Measurements from ENCODE around the gene EPHB4. TPM values are rescaled to one million over a fixed set of nuclear protein-coding genes. Genes with fewer than 3 reads are reported as not detected.
"Not testable (repeated sequence)": the region's sequence is repeated elsewhere in the genome, so short reads cannot be mapped to it uniquely, and the experiment has no call there.

The EPHB4 gene
- total and polyA plus RNA-seq, 9 donors, result 39.0 to 74.9 (median 55.5) TPM

DNA sequence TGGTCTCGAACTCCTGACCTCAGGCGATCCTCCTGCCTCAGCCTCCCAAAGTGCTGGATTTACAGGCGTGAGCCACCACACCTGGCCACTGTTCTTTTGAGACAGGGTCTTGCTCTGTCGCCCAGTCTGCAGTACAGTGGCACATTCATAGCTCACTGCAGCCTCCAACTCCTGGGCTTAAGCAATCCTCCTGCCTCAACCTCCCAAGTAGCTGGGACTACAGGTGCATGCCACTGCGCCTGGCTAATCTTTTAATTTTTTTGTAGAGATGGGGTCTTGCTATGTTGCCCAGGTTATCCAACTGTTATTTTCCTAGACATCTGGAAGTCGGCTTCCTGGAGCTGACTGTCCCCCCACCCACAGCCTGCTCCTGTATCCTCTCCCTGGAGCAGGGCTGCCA is 20.4 kb downstream of the EPHB4 start:
- WGBS (ENCODE audit: insufficient coverage), result 98% methylated on average over 4 of the region's 6 CpGs
- not testable (repeated sequence) for DNase-seq; H3K9me3 ChIP-seq (replicated peaks; ENCODE audit: control insufficient read depth, low read depth, low read length); H3K27me3 ChIP-seq (ENCODE audit: control insufficient read depth, insufficient read depth, low read length); H3K27ac ChIP-seq (ENCODE audit: low read length); H3K4me3 ChIP-seq (ENCODE audit: low read length)
- Histone ChIP-seq H3K36me3 (ENCODE audit: control insufficient read depth, insufficient read depth, low read length) (peaks cover 81% of the 10 kb centered on the region), H3K4me1 (ENCODE audit: control insufficient read depth, insufficient read depth, low read length) (peaks cover 21% of the 10 kb centered on the region)

DNA sequence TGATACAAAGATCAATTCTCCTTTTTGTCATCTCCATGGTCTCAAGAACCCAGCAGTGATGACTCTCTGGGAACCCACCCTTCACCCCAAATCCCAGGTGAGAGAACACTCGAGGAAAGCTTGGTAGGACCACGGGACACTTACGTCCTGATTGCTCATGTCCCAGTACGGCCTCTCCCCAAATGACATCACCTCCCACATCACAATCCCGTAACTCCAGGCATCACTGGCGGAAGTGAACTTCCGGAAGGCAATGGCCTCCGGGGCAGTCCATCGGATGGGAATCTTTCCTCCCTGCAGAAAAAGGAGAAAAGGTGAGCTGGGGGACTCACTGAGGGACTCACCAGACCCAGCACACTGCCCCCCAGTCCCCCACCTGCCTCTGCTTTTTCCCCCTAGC is 21.0 kb downstream of the EPHB4 start:
- 79% methylated on average over 4 of the region's 9 CpGs for WGBS (ENCODE audit: insufficient coverage)
- Histone ChIP-seq H3K27me3 (ENCODE audit: control insufficient read depth, insufficient read depth, low read length) (no peaks in the 10 kb centered on the region), H3K4me1 (ENCODE audit: control insufficient read depth, insufficient read depth, low read length) (peaks cover 24% of the 10 kb centered on the region), H3K4me3 (ENCODE audit: low read length) (no peak overlapping the region), H3K36me3 (ENCODE audit: control insufficient read depth, insufficient read depth, low read length) (peaks cover 79% of the 10 kb centered on the region), H3K9me3 (replicated peaks; ENCODE audit: control insufficient read depth, low read depth, low read length) (no peaks in the 10 kb centered on the region), H3K27ac (ENCODE audit: low read length) (no peak overlapping the region)
- DNase-seq, result no peak

DNA sequence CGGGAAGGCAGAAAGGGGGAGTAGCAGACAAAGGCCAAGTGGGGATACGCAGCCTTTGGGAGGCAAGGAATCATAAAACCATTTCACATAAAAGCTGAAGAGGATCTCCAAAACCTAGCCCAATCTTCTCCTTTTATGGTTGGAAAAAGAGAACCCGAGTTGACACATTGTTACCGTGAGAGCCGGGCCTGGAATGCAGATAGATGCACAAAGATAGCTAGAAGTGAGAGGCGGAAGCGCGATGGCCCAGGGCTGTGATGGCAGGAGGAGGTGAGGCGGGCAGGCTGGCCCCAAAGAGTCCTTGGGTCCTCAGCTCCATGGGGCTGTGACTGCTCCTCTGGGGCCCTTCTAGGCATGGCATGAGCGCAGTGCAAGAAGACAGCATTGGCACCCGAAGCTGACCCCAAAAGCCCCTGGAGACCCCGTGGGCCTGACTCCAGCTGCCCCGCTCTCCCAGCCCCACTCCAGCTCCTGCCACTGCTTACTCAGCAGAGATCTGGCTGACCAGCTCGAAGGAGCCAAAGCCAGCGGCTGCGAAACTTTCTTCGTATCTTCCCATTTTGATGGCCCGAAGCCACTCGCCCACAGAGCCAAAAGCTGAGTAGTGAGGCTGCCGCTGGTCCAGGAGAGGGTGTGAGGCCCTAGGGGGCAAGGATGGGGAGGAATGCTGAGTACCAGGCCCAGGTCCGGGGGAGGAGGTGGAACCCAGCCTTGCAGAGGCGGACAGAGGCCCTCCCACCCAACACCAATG is 22.5 kb downstream of the EPHB4 start:
- 88% methylated on average over 17 of the region's 22 CpGs for WGBS (ENCODE audit: insufficient coverage)
- DNase-seq, result no peak
- H3K4me1 ChIP-seq (ENCODE audit: control insufficient read depth, insufficient read depth, low read length), result peaks cover 25% of the 10 kb centered on the region
- H3K27ac ChIP-seq (ENCODE audit: low read length), result no peak overlapping the region
- H3K27me3 ChIP-seq (ENCODE audit: control insufficient read depth, insufficient read depth, low read length), result no peaks in the 10 kb centered on the region
- peaks cover 67% of the 10 kb centered on the region for H3K36me3 ChIP-seq (ENCODE audit: control insufficient read depth, insufficient read depth, low read length)
- H3K9me3 ChIP-seq (replicated peaks; ENCODE audit: control insufficient read depth, low read depth, low read length), result no peaks in the 10 kb centered on the region
- H3K4me3 ChIP-seq (ENCODE audit: low read length), result no peak overlapping the region

DNA sequence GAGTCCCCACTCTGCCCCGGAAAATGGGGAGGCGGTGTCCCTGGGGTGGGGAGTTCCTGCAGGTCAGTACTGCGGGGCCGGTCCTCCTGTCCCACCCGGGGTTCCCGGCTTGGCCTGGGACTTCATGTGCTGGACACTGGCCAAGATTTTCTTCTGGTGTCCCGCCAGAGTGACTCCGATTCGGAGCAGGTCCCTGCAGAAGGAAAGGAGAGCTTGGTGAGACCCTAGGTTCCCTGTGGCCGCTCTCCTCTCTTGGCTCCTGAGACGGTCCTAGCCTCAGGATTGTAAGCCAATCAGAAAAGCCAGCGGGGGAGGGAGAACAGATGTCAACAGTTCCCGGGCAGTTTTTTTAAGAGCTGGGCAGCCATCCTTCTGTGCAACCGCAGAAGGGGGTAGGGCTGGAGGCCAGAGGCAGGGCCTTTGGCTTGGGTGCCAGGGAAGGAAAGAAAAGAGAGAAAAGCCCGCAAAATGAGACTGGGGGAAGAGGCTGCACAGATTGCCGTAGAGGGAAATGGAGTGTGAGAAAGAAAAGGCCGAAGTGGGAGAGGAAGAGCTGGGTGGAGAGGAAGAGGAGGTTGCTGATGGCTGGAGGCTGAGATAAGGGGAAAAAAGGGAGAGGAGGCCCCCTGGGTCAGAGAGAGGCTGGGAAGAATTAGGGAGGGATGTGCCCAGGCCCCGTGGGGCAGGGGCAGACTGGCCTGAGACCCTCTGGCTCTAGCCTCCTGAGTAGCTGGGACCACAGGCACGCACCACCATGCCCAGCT is 23.7 kb downstream of the EPHB4 start:
- peaks cover 55% of the 10 kb centered on the region for H3K36me3 ChIP-seq (ENCODE audit: control insufficient read depth, insufficient read depth, low read length)
- peaks cover 31% of the 10 kb centered on the region for H3K4me1 ChIP-seq (ENCODE audit: control insufficient read depth, insufficient read depth, low read length)
- no peaks in the 10 kb centered on the region for H3K27me3 ChIP-seq (ENCODE audit: control insufficient read depth, insufficient read depth, low read length)
- H3K4me3 ChIP-seq (ENCODE audit: low read length), result no peak overlapping the region
- peak overlapping the region; percentile 42 for H3K27ac ChIP-seq (ENCODE audit: low read length)
- WGBS (ENCODE audit: insufficient coverage), result 11% methylated on average over 15 of the region's 19 CpGs
- H3K9me3 ChIP-seq (replicated peaks; ENCODE audit: control insufficient read depth, low read depth, low read length), result no peaks in the 10 kb centered on the region
- DNase-seq, result peak; percentile 92

DNA sequence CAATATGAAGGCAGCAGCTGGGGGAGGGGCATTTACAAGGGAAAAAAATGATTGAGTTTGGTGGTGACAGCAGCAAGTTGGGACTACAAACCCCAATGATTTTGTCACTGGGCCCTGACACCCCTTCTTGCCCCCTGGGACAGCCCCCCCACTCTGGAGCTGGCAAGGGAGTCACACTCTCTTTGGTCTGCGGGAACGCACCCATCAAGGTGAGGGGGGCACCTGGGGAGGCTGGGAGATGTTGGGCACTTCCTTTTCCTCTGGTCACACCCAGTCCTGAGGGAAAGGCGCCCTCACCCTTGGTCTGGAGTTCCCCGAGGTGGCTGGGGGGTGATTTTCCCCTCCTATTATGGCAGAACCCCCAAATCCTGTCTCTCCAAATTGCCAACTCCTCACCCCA is 24.4 kb downstream of the EPHB4 start:
- no CpG with 5 or more reads among the region's 4 CpGs for WGBS (ENCODE audit: insufficient coverage)
- Histone ChIP-seq H3K36me3 (ENCODE audit: control insufficient read depth, insufficient read depth, low read length) (peaks cover 49% of the 10 kb centered on the region), H3K27ac (ENCODE audit: low read length) (peak overlapping the region; percentile 51), H3K4me3 (ENCODE audit: low read length) (no peak overlapping the region), H3K9me3 (replicated peaks; ENCODE audit: control insufficient read depth, low read depth, low read length) (no peaks in the 10 kb centered on the region), H3K4me1 (ENCODE audit: control insufficient read depth, insufficient read depth, low read length) (peaks cover 31% of the 10 kb centered on the region), H3K27me3 (ENCODE audit: control insufficient read depth, insufficient read depth, low read length) (no peaks in the 10 kb centered on the region)
- no peak for DNase-seq

DNA sequence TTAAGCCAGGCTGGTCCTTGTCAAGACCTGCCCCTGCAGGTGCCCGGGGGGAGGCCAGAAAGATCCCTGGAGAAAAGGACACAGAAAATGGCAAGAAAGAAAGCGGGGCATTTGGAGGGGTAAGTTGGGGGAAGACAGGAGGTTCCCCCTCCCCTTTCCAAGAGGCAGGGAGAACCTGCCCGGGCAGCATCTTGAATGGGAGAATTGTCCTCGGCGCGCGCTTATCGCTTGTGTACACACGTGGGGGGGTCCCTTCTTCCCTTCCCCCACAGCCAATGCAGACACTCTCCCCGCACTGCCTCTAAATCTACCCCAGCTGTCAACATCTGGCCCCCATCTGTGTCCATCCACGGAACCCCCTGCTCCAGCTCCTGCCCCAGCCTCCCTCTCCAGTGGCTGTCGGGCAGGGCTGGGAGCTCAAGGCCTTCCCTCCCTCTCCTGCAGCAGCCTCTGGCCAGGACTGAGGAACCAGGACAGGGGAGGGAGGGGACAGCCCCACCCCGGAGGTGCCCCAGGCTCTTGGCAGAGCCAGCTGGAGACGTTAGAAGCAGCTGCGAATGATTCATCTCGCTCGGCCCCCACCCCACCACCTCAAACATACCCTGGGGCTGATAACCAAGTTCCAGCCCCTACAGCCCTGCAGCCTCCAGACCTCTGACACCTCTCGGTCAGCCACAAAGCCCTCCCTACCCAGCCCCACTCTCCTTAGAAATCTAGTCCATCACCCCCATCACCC is 25.3 kb downstream of the EPHB4 start:
- peak; percentile 69 for DNase-seq
- Histone ChIP-seq H3K9me3 (replicated peaks; ENCODE audit: control insufficient read depth, low read depth, low read length) (no peaks in the 10 kb centered on the region), H3K36me3 (ENCODE audit: control insufficient read depth, insufficient read depth, low read length) (peaks cover 39% of the 10 kb centered on the region), H3K4me3 (ENCODE audit: low read length) (no peak overlapping the region), H3K4me1 (ENCODE audit: control insufficient read depth, insufficient read depth, low read length) (peaks cover 31% of the 10 kb centered on the region), H3K27ac (ENCODE audit: low read length) (peak overlapping the region; percentile 51), H3K27me3 (ENCODE audit: control insufficient read depth, insufficient read depth, low read length) (no peaks in the 10 kb centered on the region)
- WGBS (ENCODE audit: insufficient coverage), result 13% methylated on average over 14 of the region's 18 CpGs

DNA sequence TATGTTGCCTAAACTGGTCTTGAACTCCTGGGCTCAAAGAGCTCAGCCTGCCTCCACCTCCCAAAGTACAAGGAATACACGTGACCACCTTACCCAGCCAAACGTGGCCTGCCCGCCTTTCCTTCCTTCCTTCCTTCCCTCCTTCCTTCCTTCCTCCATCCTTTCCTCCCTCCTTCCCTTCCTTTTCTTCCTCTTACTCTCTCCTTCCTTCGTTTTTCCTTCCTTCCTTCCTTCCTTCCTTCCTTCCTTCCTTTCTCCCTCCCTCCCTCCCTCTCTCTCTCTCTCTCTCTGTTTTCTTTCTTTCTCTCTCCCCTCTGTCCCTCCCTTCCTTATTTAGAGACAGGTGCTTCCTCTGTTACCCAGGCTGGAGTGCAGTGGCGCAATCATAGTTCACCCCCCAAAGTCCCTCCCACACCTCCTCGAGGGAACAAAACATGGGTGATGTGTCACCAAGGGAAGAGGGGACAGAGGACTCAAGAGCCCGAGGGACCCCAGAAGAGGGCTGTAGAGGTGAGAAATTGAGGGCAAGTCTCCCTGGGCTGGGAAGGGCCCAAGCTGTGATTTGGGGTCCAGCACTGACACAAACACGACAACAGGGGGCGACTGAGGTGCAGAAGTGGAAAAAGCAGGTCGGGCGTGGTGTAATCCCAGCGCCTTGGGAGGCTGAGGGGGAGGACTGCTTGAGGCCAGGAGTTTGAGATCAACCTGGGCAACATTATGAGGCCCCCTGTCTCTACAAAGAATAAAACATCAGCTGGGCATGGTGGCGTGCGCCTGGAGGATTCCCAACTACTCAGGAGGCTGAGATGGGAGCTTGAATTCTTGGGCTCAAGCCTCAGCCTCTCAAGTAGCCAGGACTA is 28.1 kb downstream of the EPHB4 start:
- H3K27ac ChIP-seq (ENCODE audit: low read length), result no peak overlapping the region
- WGBS (ENCODE audit: insufficient coverage), result 12% methylated on average over 11 of the region's 14 CpGs

DNA sequence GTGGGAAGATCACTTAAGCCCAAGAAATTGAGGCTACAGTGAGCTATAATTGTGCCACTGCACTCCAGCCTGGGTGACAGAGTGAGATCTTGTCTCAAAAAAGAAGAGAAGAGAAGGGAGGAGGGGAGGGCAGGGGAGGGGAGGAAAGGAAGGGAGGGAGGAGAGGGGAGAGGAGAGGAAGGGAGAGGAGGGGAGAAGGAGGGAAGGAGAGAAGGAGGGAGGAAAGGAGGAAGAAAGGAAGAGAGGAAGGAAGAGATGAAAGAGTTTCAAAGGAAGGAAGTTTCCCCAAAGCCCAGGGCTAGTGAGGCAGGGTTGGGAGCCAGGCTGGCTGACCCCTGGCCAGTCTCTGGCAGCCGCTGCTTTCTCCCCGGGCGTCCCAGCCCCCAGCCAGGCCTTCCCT is 32.6 kb downstream of the EPHB4 start:
- no CpG with 5 or more reads among the region's 3 CpGs for WGBS (ENCODE audit: insufficient coverage)
- H3K36me3 ChIP-seq (ENCODE audit: control insufficient read depth, insufficient read depth, low read length), result no peaks in the 10 kb centered on the region
- no peak for DNase-seq
- H3K27me3 ChIP-seq (ENCODE audit: control insufficient read depth, insufficient read depth, low read length), result peaks cover 12% of the 10 kb centered on the region
- H3K27ac ChIP-seq (ENCODE audit: low read length), result no peak overlapping the region
- no peaks in the 10 kb centered on the region for H3K9me3 ChIP-seq (replicated peaks; ENCODE audit: control insufficient read depth, low read depth, low read length)
- peaks cover 6% of the 10 kb centered on the region for H3K4me1 ChIP-seq (ENCODE audit: control insufficient read depth, insufficient read depth, low read length)
- H3K4me3 ChIP-seq (ENCODE audit: low read length), result no peak overlapping the region

More for the DNA sequence above, 28.1 kb downstream of the EPHB4 start:
- no peak overlapping the region for H3K4me3 ChIP-seq (ENCODE audit: low read length)
- peaks cover 31% of the 10 kb centered on the region for H3K4me1 ChIP-seq (ENCODE audit: control insufficient read depth, insufficient read depth, low read length)
- no peaks in the 10 kb centered on the region for H3K9me3 ChIP-seq (replicated peaks; ENCODE audit: control insufficient read depth, low read depth, low read length)
- H3K27me3 ChIP-seq (ENCODE audit: control insufficient read depth, insufficient read depth, low read length), result peaks cover 6% of the 10 kb centered on the region
- H3K36me3 ChIP-seq (ENCODE audit: control insufficient read depth, insufficient read depth, low read length), result peaks cover 12% of the 10 kb centered on the region
- DNase-seq, result peak; percentile 64

DNA sequence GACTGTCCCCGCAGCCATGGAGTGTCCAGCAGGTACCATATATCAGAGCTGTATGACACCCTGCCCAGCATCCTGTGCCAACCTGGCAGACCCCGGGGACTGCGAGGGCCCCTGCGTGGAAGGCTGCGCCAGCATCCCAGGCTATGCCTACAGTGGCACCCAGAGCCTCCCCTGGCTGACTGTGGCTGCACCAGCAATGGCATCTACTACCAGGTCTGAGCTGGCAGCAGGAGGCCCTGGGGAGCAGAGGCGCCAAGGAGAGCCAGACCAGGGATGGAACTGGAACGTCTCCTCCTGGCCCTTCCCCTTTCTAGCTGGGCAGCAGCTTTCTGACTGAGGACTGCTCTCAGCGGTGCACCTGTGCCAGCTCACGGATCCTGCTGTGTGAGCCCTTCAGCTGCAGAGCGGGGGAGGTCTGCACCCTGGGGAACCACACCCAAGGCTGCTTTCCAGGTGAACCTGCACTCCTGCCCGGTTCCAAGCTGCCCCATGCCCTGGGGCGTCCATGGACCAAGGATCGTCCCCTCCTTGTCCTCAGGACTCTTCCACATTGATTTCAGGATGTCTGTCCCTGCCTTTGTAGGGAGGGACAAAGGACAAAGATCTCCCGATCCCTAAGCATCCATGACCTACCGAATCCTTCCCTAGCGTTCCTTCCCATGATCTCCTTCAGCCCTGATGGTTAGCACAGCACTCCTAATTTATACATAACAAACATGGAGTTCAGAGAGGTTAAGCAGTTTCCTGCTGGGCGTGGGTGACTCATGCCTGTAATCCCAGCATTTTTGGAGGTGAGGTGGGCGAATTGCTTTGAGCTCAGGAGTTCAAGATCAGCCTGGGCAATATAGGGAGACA is 33.3 kb downstream of the EPHB4 start:
- H3K9me3 ChIP-seq (replicated peaks; ENCODE audit: control insufficient read depth, low read depth, low read length), result no peaks in the 10 kb centered on the region
- no peak overlapping the region for H3K27ac ChIP-seq (ENCODE audit: low read length)
- no peak overlapping the region for H3K4me3 ChIP-seq (ENCODE audit: low read length)
- 69% methylated on average over 13 of the region's 18 CpGs for WGBS (ENCODE audit: insufficient coverage)
- no peaks in the 10 kb centered on the region for H3K4me1 ChIP-seq (ENCODE audit: control insufficient read depth, insufficient read depth, low read length)
- no peaks in the 10 kb centered on the region for H3K36me3 ChIP-seq (ENCODE audit: control insufficient read depth, insufficient read depth, low read length)
- no peak for DNase-seq
- peaks cover 12% of the 10 kb centered on the region for H3K27me3 ChIP-seq (ENCODE audit: control insufficient read depth, insufficient read depth, low read length)
